ENCODE measurements around the gene WDR33.

GRCh38 chr2:127694986-127695385 is 116.0 kb downstream of the WDR33 start:
- TF ChIP-seq POLR2A (IDR thresholded peaks at IDR 0.05; ENCODE audit: low read depth, low read length) (no peak), POLR2AphosphoS5 (IDR thresholded peaks at IDR 0.05; ENCODE audit: low read depth, low read length) (no peak)
